MM.1S (cell line): ENCODE measurements around the gene OPRM1.

Source experiments
- CTCF ChIP-seq: fragments of 300-600 bp; sonication (generic); IDR thresholded peaks from 2 replicates; pipeline ENCODE4 v1.5.1; 2016; ENCODE audit warnings: antibody characterized with exemption, low read length, mixed read lengths
- EZH2 ChIP-seq: fragments of 300-600 bp; sonication (generic); optimal IDR thresholded peaks from 2 replicates; pipeline ENCODE3; 2017; ENCODE audit warnings: low read depth, mild to moderate bottlenecking, antibody characterized with exemption, low read length, mixed read lengths

DNA sequence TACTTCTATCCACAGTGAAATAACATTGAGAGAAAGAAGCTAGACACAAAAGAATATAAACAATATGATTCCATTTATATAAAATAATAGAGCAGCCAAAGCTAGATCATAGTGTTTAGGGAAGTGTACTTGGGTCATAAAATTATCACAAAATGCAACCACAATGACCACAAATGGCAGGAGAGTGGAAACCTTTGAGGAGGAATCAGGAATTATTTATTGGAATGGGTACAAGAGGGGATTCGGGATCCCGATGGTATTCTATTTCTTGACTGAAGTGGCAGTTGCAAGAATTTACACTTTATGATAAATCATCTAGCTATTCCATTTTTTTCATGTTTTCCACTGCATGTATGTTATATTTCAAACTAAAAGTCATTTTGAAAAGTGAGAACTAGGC is 241.5 kb downstream of the OPRM1 start:
- no peak for TF ChIP-seq CTCF
- TF ChIP-seq EZH2 = no peak
